ENCODE data around the gene ZNF800.

- no peak for TF ChIP-seq EZH2 (IDR thresholded peaks at IDR 0.05)
- TF ChIP-seq POLR2AphosphoS5 (IDR thresholded peaks at IDR 0.05; ENCODE audit: borderline replicate concordance, low read depth, low read length): no peak
Measured at GRCh38 chr7:127389321-127389720, 3.2 kb downstream of the ZNF800 start.
